HG03135 (cell line): Measurements from ENCODE around the gene DCAF5.
"Not testable (repeated sequence)": the region's sequence is repeated elsewhere in the genome, so short reads cannot be mapped to it uniquely, and the experiment has no call there.

Experiments
- ATAC-seq: cut with Tn5 transposase; IDR thresholded peaks from one replicate; pipeline ENCODE4 v1.9.1; 2021; ENCODE audit warnings: mild to moderate bottlenecking, moderate library complexity; ENCODE audit not compliant: unreplicated experiment

Gene DCAF5

GRCh38 chr14:69101331-69101826 is 51.5 kb downstream of the DCAF5 start:
- no peak for ATAC-seq

DNA sequence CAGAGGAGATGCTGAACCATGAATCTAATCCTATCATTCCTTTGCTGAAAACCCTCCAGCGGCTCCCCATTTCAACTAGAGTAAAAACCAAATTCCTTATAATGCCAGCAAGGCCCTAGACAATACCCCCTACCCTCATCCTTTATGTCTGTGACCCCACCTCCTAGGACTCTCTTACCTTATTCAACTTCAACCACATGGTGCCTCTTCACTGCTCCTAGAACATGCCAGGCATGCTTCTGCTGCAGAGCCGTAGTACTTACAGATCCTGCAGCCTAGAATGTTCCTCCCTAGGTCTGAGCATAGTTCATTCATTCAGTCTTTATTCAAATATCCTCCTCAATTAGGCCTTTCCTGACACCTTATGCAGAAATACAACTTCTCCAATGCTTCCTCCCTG is 54.9 kb downstream of the DCAF5 start:
- no peak for ATAC-seq

- ATAC-seq, result no peak
Measured at GRCh38 chr14:69096781-69097475, 56.0 kb downstream of the DCAF5 start.

DNA sequence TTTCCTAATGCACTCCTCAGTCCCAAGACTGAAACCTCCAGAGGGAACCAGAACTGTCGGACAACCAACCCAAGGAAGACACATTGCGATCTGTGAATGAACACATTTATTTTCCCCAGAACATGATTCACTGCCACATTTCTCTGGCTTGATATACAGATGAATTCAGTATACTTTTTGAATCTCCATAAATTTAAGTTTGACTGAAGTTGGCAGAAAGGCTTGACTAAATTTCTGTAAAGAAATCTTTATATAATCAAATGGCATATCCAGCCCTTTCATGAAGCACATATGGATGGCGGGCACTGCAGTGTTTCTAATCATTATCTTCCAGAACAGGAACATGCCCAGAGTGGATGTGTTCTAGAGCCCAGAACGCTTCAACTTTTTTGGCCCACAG is 56.7 kb downstream of the DCAF5 start:
- no peak for ATAC-seq

GRCh38 chr14:69094481-69094880 is 58.4 kb downstream of the DCAF5 start:
- no peak for ATAC-seq

- no peak for ATAC-seq
Measured at GRCh38 chr14:69093631-69094421, 59.1 kb downstream of the DCAF5 start.

DNA sequence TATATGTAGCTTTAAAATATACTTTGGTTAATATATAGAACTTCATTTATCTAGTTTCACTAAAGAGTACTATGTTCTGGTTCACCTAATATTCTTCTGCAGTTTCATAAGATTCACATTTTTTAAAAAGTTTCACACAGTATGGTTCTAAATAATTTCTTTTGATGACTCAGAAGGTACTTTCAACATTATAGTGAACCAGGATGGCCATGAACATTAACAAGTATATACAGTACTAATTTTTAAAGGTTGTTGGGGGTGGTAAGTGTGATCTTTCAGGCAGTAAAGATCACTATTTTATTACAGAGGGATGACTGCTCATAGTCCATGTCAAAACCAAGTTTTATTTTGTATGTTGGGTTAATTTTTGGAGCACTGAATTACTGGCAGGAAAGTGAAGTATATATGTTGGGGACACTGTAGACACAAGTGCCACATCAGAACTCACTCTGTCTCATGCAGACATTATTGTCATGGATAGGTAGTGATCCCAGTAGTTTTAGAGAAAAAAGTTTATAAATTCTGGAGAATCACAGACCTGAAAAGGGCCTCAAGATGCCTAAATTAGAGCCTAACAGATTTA is 60.0 kb downstream of the DCAF5 start:
- no peak for ATAC-seq

DNA sequence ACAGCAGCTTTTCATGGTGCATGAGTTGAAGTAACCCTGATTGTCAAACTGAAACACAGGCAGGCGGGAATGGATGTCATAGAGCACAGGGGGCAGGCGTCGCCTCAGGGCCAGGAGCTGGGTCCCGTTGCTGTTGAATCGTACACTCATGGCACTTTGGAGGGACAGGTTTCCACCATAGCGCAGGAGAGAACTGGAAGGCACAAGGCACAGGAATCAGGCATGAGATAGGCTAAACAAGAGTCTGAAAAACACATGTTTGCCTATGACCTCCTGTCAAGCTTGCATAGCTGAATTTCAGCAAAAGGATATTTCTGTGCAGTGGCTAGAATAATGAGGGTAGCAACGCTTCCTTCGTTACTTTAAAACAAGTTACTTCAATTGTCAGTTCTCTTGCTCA is 61.2 kb downstream of the DCAF5 start:
- ATAC-seq, result no peak

- no peak for ATAC-seq
Measured at GRCh38 chr14:69091006-69091405, 61.9 kb downstream of the DCAF5 start.

GRCh38 chr14:69090187-69090789 is 62.6 kb downstream of the DCAF5 start:
- no peak for ATAC-seq

GRCh38 chr14:69089046-69089445 is 63.9 kb downstream of the DCAF5 start:
- ATAC-seq, result no peak

DNA sequence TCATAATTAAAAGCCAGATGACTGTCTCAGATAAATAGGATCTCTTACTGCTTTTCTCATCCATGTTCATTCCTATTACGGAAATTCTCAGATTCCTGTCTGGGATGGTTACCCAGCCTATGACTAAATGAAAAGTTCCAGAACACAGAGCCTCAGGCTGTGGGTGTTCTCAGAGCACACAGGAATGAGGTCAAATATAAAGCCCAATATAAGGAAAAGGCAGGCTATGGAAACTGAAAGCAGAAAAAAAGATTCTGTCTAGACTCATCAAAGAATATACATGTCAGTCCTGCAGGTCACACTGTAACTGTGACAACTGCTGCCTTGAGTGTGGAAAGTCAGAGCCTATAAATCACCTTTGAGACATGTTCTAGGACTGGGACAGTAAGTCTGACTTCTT is 64.3 kb downstream of the DCAF5 start:
- ATAC-seq, result no peak

DNA sequence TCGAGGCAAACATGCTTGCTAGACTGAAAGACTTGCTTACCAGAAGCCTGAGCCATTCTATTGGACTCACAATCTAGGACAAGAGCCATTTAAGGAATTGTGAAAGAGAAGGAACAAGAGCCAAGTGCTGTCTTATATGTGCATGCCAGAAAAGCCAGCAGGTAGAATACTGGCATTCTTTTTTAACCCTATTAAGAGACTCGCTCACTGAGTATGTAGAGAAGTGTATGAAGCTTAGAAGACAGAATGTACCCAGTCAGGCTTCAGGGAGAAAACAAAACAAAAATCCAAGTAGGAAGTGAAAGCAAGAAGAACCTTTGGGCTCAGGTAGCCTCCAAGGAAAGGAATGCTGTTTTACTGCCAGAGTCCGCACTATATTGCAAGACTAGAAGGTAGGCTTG is 65.9 kb downstream of the DCAF5 start:
- ATAC-seq, result no peak

DNA sequence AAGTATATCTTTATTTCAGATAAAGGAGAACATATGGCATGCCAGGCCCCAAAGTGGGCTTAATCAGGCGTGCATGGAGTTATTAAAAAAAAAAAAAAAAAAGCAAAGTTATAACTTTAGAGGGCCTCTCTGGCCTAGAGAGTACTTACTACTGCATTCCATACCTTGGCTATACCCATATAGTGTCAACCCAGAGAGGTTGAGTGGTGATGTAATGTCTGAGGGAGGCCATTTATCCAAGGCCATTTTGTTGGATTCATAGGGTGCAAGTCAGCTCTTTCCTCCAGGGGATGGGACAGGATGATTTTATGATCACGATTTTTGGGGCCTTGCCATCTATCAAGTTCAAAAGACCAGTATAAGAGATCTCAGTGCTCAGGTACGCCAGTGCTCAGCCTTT is 66.4 kb downstream of the DCAF5 start:
- ATAC-seq, result no peak

- ATAC-seq, result no peak
Measured at GRCh38 chr14:69084023-69084422, 68.9 kb downstream of the DCAF5 start.

DNA sequence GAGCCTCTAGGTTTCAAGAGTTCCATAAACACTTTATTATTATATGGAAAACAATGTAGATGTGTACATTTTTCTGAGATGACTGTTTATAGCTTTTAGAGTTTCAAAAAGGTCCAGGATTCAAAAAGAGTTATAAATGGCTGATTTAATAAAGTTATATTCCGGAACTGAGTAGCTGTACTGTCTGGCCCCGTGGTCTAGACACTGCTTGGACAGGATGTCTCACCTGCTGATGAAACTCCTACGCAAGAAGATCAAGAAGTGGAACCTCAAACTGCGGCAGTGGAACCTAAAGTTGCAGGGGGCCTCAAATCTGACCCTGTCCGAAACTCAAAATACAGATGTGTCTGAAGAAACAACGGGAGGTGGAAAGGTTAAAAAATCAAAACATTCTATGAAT is 69.7 kb downstream of the DCAF5 start:
- ATAC-seq, result no peak

GRCh38 chr14:69081271-69081670 is 71.6 kb downstream of the DCAF5 start:
- no peak for ATAC-seq

- no peak for ATAC-seq
Measured at GRCh38 chr14:69079747-69080146, 73.2 kb downstream of the DCAF5 start.

- no peak for ATAC-seq
Measured at GRCh38 chr14:69079188-69079742, 73.7 kb downstream of the DCAF5 start.

DNA sequence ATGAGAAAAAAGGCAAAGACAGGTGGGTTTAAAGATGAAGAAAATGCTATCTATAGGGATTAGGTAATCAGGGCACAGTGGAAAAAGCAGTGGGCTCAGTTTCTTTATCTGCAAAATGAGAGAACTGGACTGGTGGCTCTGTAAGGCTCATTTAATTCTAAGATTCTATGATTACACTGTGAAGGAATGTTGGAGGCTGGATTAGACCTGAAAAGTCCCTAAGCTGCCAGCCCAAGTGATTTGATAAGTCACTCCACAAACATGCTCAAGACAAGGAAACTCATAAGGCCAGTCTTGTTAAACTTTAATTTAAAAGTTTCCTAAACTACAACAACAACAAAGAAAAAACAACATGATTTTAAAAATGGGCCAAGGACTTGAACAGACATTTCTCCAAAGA is 75.1 kb downstream of the DCAF5 start:
- ATAC-seq, result no peak

- not testable (repeated sequence) for ATAC-seq
Measured at GRCh38 chr14:69077185-69077584, 75.7 kb downstream of the DCAF5 start.
